HG02588 (cell line): ENCODE results near the gene TIMM8B.
"Not testable (repeated sequence)": the region's sequence is repeated elsewhere in the genome, so short reads cannot be mapped to it uniquely, and the experiment has no call there.

ENCODE experiments used
- ATAC-seq: cut with Tn5 transposase; IDR thresholded peaks from one replicate; pipeline ENCODE4 v1.9.1; 2021; ENCODE audit warnings: mild to moderate bottlenecking, moderate library complexity; ENCODE audit not compliant: unreplicated experiment

The TIMM8B gene

DNA sequence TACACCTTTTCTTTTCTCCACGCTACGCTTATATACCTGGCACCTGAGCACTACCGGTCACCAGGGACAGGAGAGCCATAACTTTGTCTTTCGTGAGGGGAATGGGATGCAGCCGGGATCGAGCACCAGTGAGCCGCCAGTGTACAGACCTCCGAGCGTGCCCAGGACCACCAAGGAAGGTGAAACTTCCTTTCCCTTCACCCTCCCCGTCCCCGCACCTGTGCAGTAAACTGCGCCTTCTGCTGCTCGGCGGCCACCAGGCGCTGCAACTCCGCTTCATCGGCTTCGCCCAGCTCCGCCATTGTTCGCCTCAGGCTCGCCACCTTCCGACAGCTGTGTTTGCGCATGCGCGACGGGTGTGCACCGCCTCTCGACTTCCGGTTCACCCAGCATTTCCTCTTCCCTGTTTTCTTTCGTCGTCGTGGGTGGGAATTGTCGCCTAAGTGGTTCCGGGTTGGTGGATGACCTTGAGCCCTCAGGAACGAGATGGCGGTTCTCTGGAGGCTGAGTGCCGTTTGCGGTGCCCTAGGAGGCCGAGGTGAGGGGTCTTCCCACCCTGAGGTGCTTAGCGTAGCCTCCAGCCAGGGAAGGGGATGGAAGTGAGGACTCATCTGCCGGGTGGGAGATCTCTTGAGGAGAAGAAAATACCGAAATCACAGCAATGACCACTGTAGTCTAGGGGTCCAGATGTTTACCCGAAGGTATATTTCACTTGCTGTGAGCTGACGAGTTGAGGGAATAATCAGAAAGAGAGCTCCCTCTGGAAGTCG, at the start of gene TIMM8B, which contains the start of gene SDHD:
Gene TIMM8B, minus strand, starts transcription at position 335 of the 770 bp plus-strand sequence. Its CDS starts 33 bp downstream, at position 302.
Gene SDHD, plus strand, starts transcription at position 452 of the 770 bp plus-strand sequence. Its CDS starts 35 bp downstream, at position 487.
- ATAC-seq: peak; percentile 88

- no peak for ATAC-seq
Measured at GRCh38 chr11:112134473-112134872, 47.9 kb upstream of the TIMM8B start.

- ATAC-seq: no peak
Measured at GRCh38 chr11:112132737-112133136, 46.2 kb upstream of the TIMM8B start.

- ATAC-seq: no peak
Measured at GRCh38 chr11:112129656-112130055, 43.1 kb upstream of the TIMM8B start.

GRCh38 chr11:112128483-112129121, 42.0 kb upstream of the TIMM8B start:
- ATAC-seq: no peak

DNA sequence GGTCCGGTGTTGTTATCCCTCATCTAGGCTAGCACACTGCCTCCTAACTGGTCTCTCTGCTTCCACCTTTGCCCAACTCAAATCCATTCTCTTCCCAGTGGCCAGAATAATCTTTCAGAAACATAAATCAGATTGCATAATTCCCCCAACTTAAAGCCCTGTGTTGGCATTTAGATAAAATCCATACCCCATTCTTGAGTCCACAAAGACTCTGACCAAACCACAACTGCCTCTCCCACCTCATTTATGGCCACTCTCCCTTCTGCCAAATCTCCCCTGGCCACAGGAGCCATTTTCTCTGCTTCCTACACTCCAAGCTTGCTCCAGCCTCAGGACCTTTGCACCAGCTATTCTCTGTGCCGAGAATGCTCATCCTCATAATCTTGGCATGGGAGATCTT, 40.5 kb upstream of the TIMM8B start:
- ATAC-seq: no peak

DNA sequence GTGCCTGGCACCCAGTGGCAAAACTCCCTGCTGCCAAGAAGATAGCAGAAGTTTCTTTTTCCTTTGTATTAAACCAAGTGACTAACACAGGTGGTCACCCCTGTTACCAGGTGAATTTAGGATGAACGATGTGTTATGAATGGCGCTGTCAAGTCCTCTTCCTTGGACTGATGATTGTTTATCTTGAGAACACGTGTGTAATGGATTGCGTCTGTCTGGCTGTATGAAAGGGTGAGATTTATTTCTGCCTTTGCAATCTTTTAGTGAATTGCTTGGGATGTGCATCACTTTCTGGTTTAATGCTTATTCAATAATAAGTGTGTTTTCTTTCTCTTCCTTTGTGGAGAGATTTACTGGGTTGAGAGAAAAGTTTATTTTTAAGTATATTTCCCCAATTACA, 36.6 kb upstream of the TIMM8B start:
- no peak for ATAC-seq

DNA sequence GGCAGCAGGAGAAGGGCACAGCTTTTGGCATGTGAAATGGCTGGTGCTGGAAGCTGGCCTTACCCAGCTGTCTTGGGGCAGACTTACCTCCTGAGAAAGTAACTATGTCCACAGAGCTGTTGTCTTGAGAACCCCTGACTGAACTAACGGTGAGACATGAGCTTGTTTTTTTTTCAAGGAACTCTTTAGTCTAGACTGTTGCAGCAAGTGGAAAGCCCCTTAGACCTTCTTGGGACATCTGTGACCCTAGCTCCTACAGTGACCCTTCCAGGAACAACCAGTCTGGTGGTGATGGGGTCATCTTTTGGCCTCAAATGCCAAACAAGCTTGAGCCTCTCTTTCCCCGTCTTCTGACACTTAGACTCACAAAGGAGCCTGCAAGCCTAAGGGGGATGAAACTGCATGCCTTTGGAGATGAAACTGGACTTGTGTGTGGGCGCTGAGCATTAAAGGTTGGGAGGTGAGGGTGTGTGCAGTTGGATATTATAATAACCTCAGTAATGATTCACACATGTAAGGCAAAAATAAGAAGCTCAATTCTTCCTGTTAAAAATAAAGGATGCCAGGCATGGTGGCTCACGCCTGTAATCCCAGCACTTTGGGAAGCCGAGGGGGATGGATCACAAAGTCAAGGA, 35.5 kb upstream of the TIMM8B start:
- no peak for ATAC-seq

- ATAC-seq: no peak
Measured at GRCh38 chr11:112118176-112118575, 31.6 kb upstream of the TIMM8B start.

DNA sequence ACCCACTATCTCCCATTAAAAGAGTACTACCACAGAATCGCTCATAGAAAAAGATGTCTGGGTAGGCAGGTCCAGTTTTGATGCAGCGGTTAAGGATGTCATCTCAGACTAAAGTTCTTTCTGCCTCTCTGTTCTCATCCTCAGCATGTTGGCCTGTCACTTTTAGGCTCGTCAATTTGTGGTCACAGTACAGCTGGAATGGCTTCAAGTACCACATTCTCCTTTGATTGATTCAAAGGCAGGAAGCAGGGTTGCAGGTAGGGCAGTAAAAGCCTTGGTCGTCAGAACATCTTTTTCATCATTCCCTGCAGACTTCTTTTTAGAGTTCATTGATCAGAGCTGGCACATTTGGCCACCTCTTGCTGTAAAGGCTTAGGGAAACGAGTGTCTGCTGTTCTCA, 28.8 kb upstream of the TIMM8B start:
- no peak for ATAC-seq

DNA sequence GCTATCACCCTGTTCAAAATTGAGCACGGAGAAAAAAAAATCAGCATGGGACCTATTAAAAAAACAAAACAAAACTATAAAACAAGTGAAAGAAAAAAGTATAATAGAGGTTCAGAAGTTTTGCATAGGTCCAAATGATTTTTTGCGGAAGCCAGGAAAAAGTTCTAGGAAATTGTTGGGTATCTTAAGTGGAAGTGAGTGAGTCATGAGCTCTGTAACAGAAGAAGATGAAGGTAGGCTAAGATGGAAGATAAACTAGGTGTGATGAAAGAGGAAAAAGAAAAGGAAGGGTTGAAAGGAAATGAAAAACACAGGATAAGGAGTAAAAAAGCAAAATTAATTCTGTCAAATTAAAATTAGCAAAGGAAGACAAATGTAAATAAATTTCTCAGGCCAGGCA, 27.9 kb upstream of the TIMM8B start:
- no peak for ATAC-seq

- no peak for ATAC-seq
Measured at GRCh38 chr11:112113539-112114457, 27.2 kb upstream of the TIMM8B start.

- ATAC-seq: no peak
Measured at GRCh38 chr11:112106070-112106469, 19.5 kb upstream of the TIMM8B start.

DNA sequence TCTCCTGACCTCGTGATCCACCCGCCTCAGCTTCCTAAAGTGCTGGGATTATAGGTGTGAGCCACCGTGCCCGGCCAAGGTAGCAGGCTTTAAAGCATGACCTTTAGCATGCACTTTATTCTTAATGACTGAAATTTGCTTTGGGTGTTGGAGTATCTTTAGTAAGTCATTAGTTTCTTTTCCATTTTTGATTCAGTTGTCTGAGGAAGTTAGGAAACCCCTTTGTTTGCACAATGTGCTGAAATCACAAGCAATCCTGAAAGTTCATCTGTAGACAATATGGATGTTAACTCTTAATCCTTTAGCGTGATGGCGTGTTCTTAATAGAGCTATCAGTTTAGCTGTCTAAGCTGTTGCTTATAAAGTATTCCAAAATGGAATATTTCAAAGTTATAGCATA, 16.9 kb upstream of the TIMM8B start:
- ATAC-seq: no peak

DNA sequence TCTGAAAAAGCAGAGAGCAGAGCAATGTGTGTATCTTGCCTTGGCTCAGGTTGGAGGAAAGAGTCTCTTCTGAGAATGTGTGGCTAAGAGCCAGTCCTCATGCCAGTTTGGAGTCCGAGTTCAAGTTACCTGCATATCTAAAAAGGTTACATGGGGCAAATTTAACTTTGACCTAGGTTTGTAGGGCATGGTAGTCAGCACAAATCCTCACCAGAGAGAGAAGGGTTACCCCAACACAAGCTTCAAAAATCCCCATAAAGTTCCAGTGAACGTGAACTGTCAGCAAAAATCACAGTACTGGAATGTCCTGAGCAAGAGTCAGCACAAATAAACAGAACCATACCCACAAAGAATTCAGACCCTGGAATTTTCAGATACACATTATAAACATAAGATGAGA, 13.9 kb upstream of the TIMM8B start:
- ATAC-seq: no peak

- ATAC-seq: no peak
Measured at GRCh38 chr11:112097734-112098528, 11.4 kb upstream of the TIMM8B start.

- no peak for ATAC-seq
Measured at GRCh38 chr11:112096194-112096593, 9.6 kb upstream of the TIMM8B start.

DNA sequence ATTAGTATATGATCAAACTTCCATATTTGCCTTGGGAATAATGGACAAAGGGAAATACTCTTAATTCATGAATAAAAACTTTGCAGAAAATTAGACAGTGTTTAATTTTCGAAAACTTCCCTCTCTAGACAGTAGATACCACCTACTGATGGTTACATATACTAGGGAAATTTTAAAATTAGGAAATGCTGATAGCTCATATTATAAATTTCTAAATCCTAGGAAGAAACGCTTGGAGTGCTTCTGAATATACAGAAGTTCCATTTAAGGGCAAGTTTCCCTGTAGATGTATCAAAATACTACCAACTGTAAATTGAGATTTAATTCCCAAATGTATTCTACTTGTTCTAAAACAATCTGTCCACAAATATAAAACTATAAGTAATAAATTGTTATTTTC, 8.7 kb upstream of the TIMM8B start:
- ATAC-seq: not testable (repeated sequence)

DNA sequence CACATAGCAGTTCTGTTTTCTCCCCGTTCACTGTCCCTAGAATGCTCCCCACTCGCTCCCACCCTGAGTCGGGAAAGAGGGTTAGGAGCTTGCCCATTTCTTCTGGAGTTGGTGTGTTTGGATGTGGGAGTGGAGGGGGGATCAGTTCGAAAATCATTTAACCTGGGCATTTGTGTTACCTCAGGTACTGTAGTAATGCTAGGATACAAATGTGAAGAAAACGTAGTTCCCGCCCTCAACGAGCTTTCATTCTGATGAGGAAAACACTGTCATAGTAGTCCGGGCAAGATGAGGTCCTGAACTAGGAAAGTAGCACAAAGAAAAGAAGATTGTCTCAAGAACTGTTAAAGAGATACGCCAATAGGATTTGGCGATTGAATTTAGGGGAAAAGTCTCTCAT, 656 bp upstream of the TIMM8B start:
- ATAC-seq: no peak

DNA sequence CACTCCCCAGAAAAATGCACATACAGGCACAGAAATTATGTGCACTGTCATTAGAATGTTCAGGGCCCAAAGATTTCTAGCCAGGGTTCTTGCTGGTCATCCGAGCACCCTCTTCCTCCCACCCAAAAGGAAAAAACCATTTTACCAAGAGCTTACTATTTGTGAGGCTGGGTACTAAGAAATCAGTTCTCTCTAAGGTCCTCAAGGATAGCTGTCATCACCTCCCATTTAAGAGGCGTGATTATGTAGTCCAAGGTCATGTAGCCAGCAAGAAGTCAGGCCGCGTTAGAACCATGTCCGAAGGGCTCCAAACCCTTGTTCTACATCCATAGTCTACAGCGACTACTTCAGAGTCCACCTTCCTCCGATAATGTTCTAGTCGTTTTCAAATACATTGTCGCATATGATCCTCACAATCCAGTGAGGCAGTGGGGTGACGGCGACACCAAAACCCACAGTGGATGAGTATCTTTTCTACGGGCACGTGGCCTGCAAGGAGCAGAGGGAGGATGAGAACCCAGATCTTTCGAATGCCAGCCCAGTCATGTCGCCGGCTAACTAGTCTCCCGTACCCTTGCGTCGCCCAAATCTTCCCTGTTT, 634 bp downstream of the TIMM8B start:
- peak; percentile 27 for ATAC-seq
